ENCODE measurements around the gene RGS7. TPM values are rescaled to one million over a fixed set of nuclear protein-coding genes. Genes with fewer than 3 reads are reported as not detected.

The RGS7 gene
- total RNA-seq, 1 donor from 2014 or later: 1.9 TPM

GRCh38 chr1:241355311-241356010 lies 1.5 kb downstream of the RGS7 start:
- no peak overlapping the region for H3K27ac Mint-ChIP-seq
- no peaks in the 10 kb centered on the region for H3K36me3 Mint-ChIP-seq
- no peak for TF ChIP-seq CTCF (IDR thresholded peaks at IDR 0.05; ENCODE audit: unreplicated experiment)
- no peak for DNase-seq (ENCODE audit: low spot score in 2 of 2, unreplicated experiment in 2 of 2)
- H3K27me3 Mint-ChIP-seq (ENCODE audit: low read depth): peaks cover 70% of the 10 kb centered on the region
- H3K4me3 Mint-ChIP-seq: peak overlapping the region; percentile 20
- H3K4me1 Mint-ChIP-seq: peaks cover 8% of the 10 kb centered on the region
- no peaks in the 10 kb centered on the region for H3K9me3 Mint-ChIP-seq

GRCh38 chr1:241352401-241352800 lies 4.6 kb downstream of the RGS7 start:
- Mint-ChIP-seq H3K4me1 (peaks cover 3% of the 10 kb centered on the region), H3K4me3 (no peak overlapping the region), H3K27me3 (ENCODE audit: low read depth) (peaks cover 60% of the 10 kb centered on the region), H3K9me3 (no peaks in the 10 kb centered on the region), H3K27ac (no peak overlapping the region), H3K36me3 (no peaks in the 10 kb centered on the region)
- no peak for DNase-seq (ENCODE audit: low spot score in 2 of 2, unreplicated experiment in 2 of 2)
- TF ChIP-seq CTCF (IDR thresholded peaks at IDR 0.05; ENCODE audit: unreplicated experiment): no peak

- H3K36me3 Mint-ChIP-seq: no peaks in the 10 kb centered on the region
- peaks cover 3% of the 10 kb centered on the region for H3K4me1 Mint-ChIP-seq
- no peak for TF ChIP-seq CTCF (IDR thresholded peaks at IDR 0.05; ENCODE audit: unreplicated experiment)
- no peak overlapping the region for H3K4me3 Mint-ChIP-seq
- H3K9me3 Mint-ChIP-seq: no peaks in the 10 kb centered on the region
- H3K27ac Mint-ChIP-seq: no peak overlapping the region
- DNase-seq (ENCODE audit: low spot score in 2 of 2, unreplicated experiment in 2 of 2): no peak
- peaks cover 61% of the 10 kb centered on the region for H3K27me3 Mint-ChIP-seq (ENCODE audit: low read depth)
Measured at GRCh38 chr1:241351841-241352240, 5.2 kb downstream of the RGS7 start.

GRCh38 chr1:241343956-241344355 lies 13.0 kb downstream of the RGS7 start:
- Mint-ChIP-seq H3K4me3 (no peak overlapping the region), H3K9me3 (no peaks in the 10 kb centered on the region), H3K4me1 (no peaks in the 10 kb centered on the region), H3K27ac (no peak overlapping the region), H3K27me3 (ENCODE audit: low read depth) (peaks cover 2% of the 10 kb centered on the region), H3K36me3 (no peaks in the 10 kb centered on the region)
- no peak for DNase-seq (ENCODE audit: low spot score in 2 of 2, unreplicated experiment in 2 of 2)
- TF ChIP-seq CTCF (IDR thresholded peaks at IDR 0.05; ENCODE audit: unreplicated experiment): no peak

GRCh38 chr1:241336335-241336734 lies 20.7 kb downstream of the RGS7 start:
- TF ChIP-seq CTCF (IDR thresholded peaks at IDR 0.05; ENCODE audit: unreplicated experiment): no peak
- DNase-seq (ENCODE audit: low spot score in 2 of 2, unreplicated experiment in 2 of 2): no peak
- Mint-ChIP-seq H3K4me3 (no peak overlapping the region), H3K27me3 (ENCODE audit: low read depth) (peaks cover 26% of the 10 kb centered on the region), H3K9me3 (no peaks in the 10 kb centered on the region), H3K36me3 (no peaks in the 10 kb centered on the region), H3K4me1 (no peaks in the 10 kb centered on the region), H3K27ac (no peak overlapping the region)

Data from mesothelial cell of epicardium (in vitro differentiated cells).